GM19463 (cell line): Measurements from ENCODE around the gene MAP3K3.
"Not testable (repeated sequence)": the region's sequence is repeated elsewhere in the genome, so short reads cannot be mapped to it uniquely, and the experiment has no call there.

ENCODE experiments used
- ATAC-seq: cut with Tn5 transposase; IDR thresholded peaks from one replicate; pipeline ENCODE4 v1.9.1; 2021; ENCODE audit warnings: mild to moderate bottlenecking, moderate library complexity; ENCODE audit not compliant: unreplicated experiment

MAP3K3 gene

DNA sequence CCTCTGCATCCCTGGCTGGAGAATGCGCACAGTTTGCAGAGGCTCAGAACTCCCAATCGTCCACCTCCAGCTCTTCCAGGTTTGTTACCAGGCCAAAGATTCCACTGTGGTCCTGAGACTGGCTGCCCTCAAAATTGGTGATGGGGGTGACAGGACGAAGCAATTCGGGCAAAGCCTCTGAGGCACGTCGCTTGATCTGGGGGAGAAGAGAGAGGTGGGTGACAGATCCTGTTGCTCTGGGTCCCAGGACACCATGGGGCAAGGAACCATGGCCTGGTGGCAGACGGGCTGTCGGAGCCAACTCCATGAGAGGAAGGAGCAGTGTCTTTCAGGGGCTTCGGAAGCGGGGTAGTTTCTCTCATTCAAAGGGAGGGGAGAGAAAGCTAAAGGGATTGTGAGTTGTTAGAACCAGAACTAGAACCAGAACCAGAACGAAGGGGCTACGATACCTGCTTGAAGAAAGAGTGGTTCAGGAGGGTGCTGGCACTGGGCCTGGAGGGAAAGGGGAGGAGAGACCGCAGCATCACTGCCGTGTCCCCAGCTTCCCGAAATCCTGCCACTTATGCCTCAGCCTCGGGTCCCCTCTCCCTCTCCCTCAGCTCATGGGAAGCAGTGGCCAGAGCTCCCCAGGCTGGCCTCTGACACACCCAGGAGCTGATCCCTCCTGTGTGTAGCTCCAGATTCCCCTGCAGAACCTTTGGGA is 81.5 kb downstream of the MAP3K3 start:
- no peak for ATAC-seq

DNA sequence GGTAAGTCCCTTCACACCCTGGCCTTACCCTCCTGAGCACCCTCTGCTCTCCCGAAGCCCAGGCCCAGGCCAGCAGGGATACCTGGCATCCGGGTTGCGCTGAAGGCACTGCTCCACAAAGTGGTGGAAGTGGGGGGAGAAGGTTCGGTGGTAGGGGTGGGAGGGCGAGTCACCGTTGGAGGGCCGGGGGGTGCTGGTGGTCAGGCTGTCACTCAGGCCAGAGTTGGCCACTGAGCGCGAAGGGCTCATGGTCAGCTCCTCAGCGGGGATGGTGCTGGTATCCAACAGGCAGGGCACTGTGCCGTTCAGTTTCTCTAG is 82.0 kb downstream of the MAP3K3 start:
- ATAC-seq, result no peak

DNA sequence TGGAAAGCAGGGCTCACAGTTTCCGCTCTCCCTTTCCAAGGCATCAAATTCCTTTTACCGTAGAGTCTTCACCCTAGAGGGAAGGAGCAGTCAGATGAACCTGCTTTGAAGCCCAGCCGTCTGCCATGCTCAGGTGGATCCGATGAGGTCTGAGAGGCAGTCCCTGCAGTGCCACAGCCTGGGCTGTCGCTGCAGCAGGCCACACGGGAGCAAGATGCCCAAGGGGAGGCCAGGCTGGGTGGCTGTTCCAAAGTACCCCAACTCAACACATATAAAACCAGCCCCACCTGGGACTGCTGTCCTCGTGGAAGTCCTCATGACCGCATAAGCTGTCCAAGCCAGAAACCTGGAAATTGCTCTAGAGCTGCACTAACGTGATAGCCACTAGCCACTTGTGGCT is 82.6 kb downstream of the MAP3K3 start:
- ATAC-seq, result no peak

DNA sequence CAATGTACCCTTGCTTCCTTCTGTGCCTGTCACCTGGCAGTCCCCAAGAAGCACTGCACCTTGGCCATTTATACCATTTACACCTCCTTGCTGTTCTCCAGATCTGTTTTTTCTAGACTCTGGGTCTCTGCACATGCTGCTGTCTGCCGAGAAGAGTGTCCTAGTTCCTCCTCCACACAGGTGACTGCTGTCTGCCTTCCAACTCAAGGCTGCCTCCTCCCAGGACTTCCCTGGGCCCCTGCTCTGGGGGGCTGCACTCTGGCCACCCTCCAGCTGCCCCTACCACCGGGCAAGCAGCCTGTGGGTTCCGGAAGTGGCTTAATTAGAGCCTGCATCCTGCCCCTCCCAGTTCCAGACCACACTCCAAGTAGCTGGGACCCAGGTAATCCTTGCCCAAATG is 83.4 kb downstream of the MAP3K3 start:
- ATAC-seq, result no peak

DNA sequence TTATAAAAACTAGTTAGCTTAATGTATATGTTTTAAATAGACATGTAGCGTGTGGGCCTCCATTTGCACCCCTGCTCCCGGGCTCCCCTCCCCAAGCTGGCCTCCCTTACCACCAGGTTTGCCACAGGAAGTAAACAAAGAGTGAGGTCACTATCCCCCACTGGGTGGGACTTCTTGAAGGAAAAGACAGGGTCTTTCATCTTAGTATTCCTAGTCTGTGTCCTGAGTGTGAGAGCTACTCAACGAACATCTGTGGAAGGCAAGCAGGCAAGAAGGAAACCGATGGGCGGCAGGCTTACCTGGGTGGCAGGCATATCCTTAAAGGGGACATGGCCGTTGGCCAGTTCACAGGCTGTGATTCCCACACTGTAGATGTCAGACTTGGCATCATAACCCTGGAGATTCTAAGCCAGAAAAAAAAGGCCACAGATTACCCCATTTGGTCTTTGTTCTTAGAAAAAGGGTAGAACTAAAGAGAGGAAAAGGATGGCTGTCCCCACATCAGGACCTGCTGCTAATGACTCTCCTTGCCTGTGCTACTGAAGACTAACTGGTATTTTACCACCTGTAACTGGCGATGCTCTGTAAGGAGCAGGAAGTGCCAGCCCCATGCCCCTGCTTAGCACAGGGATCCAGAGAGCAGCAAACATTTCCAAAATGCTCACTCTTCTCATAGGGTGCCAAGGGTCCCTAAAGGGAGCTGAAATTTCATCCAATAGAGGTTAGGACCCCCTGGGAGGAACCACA is 84.3 kb downstream of the MAP3K3 start:
- ATAC-seq, result no peak

DNA sequence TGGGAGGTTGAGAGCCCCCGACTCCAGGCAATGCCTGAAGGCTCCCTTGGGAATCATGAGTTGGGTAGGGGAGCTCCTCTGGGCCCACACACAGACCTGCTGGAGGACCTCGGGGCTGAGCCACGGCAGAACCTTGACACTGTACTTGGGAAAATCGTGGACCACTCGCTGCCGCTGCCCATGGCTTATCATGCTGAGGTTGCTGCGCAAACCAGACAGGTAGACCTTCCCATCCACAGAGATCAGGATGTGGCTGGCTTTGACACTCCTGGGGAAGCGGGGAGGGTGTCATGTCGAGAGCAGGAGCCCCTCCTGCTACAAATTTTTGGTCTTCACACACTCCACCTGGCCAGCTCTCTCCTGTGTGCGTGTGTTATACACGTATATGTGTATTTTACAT is 84.9 kb downstream of the MAP3K3 start:
- no peak for ATAC-seq

DNA sequence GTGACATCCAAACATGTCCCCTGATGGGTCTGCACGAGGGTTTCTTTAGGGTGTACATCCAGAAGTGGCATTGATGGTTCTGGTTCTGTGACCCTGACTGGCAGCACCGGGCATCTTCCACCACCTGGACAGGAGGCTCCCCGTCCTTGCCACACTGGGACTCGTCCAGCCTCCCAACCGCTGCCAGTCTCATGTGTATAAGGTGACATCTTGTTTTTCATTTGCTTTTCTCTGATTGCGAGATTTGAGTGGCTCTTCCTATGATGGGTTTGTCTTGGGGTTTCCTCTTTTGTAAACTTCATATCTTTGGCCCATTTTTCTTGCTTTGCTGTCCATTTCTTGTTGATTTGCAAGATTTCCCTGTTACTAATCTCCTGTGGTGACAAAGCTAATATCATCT is 86.9 kb downstream of the MAP3K3 start:
- ATAC-seq, result no peak

DNA sequence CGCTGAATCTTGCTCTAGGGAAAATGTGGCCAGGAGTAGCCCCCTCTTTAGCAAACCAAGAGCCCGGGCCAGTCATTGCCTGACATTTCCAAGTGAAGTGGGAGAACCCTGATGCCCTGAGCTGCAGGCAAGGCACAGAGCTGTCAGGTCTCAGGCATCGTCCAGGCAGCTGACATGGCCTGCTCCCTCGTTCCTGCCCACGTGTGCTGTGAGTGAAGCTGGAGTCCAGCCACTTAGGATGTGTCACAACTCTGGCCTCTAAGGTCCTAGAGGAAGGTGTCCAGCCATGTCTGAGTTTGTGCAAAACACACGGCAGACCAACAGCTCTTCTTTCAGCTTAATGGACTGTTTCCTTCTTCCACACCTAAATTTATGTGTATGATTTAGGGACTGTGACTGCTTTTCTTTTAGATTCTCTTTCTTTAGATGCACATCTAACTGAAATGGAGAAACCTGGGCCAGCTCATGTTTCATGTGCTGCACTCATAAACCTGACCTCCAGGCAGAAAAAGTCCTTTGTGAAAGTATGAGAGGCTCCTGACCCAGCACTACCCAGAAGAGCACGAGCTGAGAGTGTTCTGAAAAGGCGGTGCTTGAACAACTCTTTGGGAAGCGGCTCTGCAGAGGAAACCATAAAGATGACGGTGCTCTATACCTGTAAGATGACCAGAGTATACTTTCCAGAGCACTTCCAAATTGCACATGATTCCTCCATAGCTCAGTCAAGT is 92.5 kb downstream of the MAP3K3 start:
- ATAC-seq, result no peak

DNA sequence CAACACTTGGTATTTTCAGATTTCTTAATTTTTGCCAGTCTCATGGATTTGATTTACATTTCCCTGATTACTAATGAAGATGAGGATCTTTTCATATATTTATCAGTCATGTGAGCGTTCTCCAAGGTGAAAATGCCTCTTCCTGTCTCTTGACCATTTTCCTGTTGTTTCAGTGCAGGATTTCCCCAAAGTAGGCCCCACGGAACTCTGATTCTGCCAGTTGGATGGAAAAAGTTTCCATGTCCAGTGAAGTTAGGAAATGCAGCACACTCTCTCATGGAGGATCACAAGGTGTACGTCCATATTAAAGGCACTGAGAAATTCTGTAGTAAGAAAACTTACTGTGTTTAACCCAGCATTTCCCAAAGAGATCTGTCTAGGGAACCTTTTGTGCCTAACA is 94.2 kb downstream of the MAP3K3 start:
- ATAC-seq, result no peak

DNA sequence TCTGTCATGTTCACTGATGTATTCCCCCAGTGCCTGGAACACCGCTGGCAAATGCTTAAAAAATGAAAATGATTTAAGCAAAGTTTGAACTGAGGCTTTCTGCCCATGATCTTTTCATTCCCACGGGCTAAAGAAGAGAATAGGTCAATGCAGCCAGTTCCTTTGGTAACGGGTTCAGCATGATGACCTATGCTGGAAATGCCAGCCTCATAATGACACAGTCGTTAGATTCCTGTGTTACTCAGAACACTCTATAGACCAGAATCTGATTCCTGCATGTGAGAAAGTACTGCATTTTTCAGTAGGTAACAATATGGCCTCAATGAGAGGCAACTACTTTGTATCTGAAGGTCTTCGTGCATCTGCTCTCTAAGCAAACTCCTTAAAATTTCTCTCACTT is 96.8 kb downstream of the MAP3K3 start:
- ATAC-seq, result no peak

DNA sequence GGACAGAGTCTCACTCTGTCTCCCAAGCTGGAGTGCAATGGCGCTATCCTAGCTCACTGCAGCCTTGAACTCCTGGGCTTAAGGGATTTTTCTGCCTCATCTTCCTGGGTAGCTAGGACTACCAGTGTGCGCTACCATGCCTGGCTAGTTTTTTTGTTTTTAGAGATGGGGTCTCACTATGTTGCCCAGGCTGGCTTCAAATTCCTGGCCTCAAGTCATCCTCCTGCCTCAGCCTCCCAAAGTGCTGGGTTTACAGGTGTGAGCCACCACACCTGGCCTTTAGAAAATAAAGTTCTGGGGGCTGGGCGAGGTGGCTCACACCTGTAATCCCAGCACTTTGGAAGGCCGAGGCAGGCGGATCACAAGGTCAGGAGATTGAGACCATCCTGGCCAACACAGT is 98.0 kb downstream of the MAP3K3 start:
- not testable (repeated sequence) for ATAC-seq

DNA sequence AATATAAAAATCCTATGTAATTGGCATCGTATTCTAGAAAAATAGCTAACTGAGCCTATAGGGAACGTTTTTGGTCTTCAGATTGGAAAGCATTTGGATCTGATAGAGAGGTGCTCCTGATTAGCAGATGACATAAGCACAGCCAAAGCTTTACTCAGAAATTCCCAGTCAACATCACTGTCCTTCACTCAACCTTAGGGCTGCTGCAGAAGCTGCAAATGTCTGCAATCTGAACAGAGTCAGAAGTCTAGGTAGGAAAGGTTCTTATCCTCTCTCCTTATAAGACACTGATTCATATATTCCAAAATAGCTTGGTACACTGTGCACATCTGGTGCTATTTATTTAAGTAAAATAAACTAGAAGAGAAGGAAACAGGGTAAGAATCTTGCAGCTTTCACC is 100.2 kb downstream of the MAP3K3 start:
- no peak for ATAC-seq

DNA sequence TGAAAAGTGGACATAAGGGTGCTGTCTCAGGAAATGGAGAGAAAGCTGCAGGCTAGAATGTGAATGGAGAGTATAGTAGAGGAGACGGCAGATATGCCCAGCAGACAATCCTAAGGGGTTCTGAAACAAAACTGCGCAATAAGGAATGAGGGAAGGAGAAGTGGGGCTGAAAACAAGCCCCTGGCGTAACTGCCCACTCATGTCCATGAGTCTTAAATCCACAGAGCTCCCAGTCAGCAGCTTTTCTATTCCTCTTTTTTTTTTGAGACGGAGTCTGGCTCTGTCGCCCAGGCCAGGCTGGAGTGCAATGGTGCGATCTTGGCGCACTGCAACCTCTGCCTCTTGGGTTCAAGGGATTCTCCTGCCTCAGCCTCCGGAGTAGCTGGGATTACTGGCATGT is 113.5 kb downstream of the MAP3K3 start:
- ATAC-seq, result no peak

DNA sequence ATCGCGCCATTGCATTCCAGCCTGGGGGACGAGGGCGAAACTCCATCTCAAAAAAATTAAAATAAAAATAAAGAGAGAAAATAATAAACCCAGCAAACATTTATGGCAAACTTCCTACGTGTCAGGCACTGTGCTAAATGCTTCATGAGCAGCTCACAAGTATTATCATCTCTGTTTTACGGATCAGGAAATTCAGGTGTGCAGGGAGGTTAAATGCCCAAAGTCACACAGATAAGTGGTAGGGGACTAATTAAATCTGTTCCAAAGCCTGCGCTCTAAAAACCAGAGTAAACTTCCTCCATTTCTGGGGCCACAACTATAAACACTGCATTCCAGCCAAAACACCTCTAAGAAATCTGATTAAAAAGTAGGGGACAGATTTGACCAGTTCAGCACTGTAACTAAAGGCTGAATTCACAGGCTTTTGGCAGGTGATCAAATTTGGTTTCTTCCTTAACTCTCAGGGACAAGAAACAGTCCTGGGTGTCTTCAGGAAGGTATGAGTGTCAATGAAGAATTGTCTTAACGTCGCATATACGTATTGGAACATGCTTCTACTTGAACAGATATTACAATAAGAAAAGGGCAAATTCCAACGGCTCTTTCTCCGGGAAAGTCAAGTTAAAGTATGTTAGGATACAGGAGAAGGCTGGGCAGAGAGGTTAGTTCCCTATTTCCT is 118.4 kb downstream of the MAP3K3 start:
- no peak for ATAC-seq

DNA sequence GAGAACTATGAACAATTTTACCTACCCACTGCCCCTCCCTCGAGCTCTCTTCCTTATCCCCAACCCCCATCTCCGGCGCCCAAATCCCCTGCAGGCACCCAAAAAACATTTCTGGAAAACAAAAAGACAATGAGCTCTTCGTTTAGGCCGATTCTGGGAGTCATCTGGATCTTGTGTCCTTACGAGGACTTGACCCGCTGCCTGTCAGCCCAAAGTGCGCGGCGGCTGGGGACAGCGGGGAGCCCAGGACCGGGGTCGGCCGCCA is 118.9 kb downstream of the MAP3K3 start:
- peak; percentile 10 for ATAC-seq

DNA sequence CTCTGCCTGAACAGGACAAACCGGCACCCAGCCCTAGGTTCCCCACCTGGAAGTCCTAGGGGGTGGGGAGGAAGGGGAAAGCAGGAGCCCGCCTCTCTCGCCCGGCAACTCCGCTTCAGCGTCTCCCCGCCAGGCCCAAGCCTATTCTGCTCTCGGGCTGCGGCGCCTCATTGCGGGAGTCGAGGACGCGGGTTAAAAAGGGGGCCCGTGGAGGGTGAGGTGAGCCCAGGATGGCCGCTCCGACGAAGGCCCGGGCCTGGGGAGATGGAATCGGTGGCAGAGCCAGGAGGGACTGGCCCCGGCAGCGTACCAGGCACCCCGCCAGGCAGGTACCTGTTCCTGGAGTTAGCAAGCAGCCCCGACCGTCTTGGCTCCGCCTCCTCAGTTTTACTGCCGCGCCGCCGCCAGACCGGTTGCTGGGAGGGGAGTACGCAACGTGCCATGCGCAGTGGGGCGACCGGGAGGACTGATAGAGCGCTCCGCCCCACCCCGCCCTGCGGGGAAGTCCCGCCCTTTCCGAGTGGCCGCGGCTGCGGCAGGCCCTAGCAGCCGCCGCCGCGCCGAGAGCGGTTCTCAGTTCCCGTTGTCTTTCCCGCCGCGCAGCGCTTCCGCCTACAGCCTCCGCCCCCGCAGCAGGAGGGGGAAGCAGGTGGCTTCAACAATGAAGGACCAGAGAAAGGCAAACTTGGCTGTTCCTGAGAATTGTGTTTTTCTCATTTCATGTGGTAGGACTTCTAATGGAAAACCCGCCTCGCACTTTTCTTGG is 119.4 kb downstream of the MAP3K3 start, which contains the start of gene STRADA:
Gene STRADA (minus strand): TSS at position 392 of the 766 bp plus-strand sequence. CDS start 13,430 bp downstream, outside the sequence.
- peak; percentile 87 for ATAC-seq
